CD8-positive, alpha-beta memory T cell (primary cell): ENCODE measurements around the gene HDAC9. TPM values are rescaled to one million over a fixed set of nuclear protein-coding genes. Genes with fewer than 3 reads are reported as not detected.

Source experiments
- CTCF ChIA-PET: fragments of 350-600 bp; sonication (Branson Sonifier 250); formaldehyde crosslinking; loops from one replicate; lab custom pipeline; 2021; ENCODE audit warnings: antibody characterized with exemption; lab: Charles Lee
- POLR2A ChIA-PET: fragments of 350-600 bp; sonication (Branson Sonifier 250); formaldehyde crosslinking; loops from one replicate; lab custom pipeline; 2021; ENCODE audit warnings: antibody characterized with exemption; lab: Charles Lee
- DNase-seq, 5 donors: peaks; one replicate each; pipeline versions ENCODE4 v3.0.0 to v3.0.0-alpha.2; 2020 to 2022; ENCODE audit warnings: mixed read lengths in 1 of 5
- H3K27ac ChIP-seq: one replicate; pipeline ENCODE4 v1.7.0; 2013; ENCODE audit warnings: low read depth, mild to moderate bottlenecking, low read length, moderate library complexity
- H3K27me3 ChIP-seq: 2 replicates; pipeline ENCODE4 v1.7.0; 2013; ENCODE audit warnings: low read length, mild to moderate bottlenecking; ENCODE audit not compliant: insufficient read depth, poor library complexity, severe bottlenecking
- H3K36me3 ChIP-seq: 2 replicates; pipeline ENCODE4 v1.7.0; 2013; ENCODE audit warnings: mild to moderate bottlenecking, low read length, moderate library complexity; ENCODE audit not compliant: insufficient read depth
- H3K4me1 ChIP-seq: 2 replicates; pipeline ENCODE4 v1.7.0; 2013; ENCODE audit warnings: mild to moderate bottlenecking, low read length, moderate library complexity; ENCODE audit not compliant: insufficient read depth
- H3K4me3 ChIP-seq: 2 replicates; pipeline ENCODE4 v1.7.0; 2013; ENCODE audit warnings: mild to moderate bottlenecking, low read length
- H3K9me3 ChIP-seq: 2 replicates; pipeline ENCODE4 v1.7.0; 2013; ENCODE audit warnings: mild to moderate bottlenecking, low read length
- H3K27ac Mint-ChIP-seq, 8 donors: one replicate each; pipeline ENCODE4 v1.8.0; 2020 to 2021; ENCODE audit warnings: mixed read lengths in 8 of 8, mild to moderate bottlenecking in 6 of 8, inconsistent platforms in 3 of 8, moderate library complexity in 3 of 8
- H3K27me3 Mint-ChIP-seq, 2 donors: one replicate each; pipeline ENCODE4 v1.8.0; 2020 to 2021; ENCODE audit warnings: mixed read lengths in 2 of 2, mild to moderate bottlenecking in 1 of 2, moderate library complexity in 1 of 2
- H3K36me3 Mint-ChIP-seq, 3 donors: one replicate each; pipeline ENCODE4 v1.8.0; 2020 to 2021; ENCODE audit warnings: mixed read lengths in 3 of 3, inconsistent platforms in 1 of 3, mild to moderate bottlenecking in 1 of 3
- H3K4me1 Mint-ChIP-seq, 3 donors: one replicate each; pipeline ENCODE4 v1.8.0; 2020 to 2021; ENCODE audit warnings: mixed read lengths in 3 of 3, inconsistent platforms in 1 of 3, mild to moderate bottlenecking in 1 of 3
- H3K4me3 Mint-ChIP-seq, 7 donors: one replicate each; pipeline ENCODE4 v1.8.0; 2020 to 2021; ENCODE audit warnings: mixed read lengths in 7 of 7, mild to moderate bottlenecking in 6 of 7, moderate library complexity in 4 of 7, inconsistent platforms in 2 of 7
- H3K9me3 Mint-ChIP-seq, 5 donors: one replicate each; pipeline ENCODE4 v1.8.0; 2020 to 2022; ENCODE audit warnings: mixed read lengths in 5 of 5, mild to moderate bottlenecking in 3 of 5, moderate library complexity in 2 of 5, inconsistent platforms in 1 of 5
- polyA plus RNA-seq: library from polyadenylated mRNA; unstranded; fragments of 300-500 nt; fragmentation: Illumina TruSeq; gene quantifications from one replicate; pipeline ENCODE4 v1.2.3, GENCODE V29; 2021
- total RNA-seq, 2 experiments: library from RNA; stranded (reverse); gene quantifications; one replicate each; pipeline ENCODE4 v1.2.3, GENCODE V29; 2021

Gene HDAC9
- total and polyA plus RNA-seq, 3 experiments from 2014 or later, result 2.5 to 5.0 (median 3.2) TPM

- Histone ChIP-seq H3K36me3 (no peaks in the 10 kb centered on the region), H3K4me3 (no peak overlapping the region), H3K9me3 (no peaks in the 10 kb centered on the region), H3K4me1 (no peaks in the 10 kb centered on the region), H3K27ac (no peak overlapping the region), H3K27me3 (no peaks in the 10 kb centered on the region)
- no peaks in the 10 kb centered on the region for H3K4me1 Mint-ChIP-seq
- no peak for DNase-seq
- CTCF ChIA-PET, result no interaction called here
- H3K27ac Mint-ChIP-seq, result no peak overlapping the region
- no peak overlapping the region for H3K4me3 Mint-ChIP-seq
- POLR2A ChIA-PET, result no interaction called here
- peaks cover 15 to 31% (median 27%) of the 10 kb centered on the region in 5 donors for H3K9me3 Mint-ChIP-seq
- no peaks in the 10 kb centered on the region for H3K27me3 Mint-ChIP-seq
- peaks cover 2 to 35% (median 7%) of the 10 kb centered on the region in 3 donors for H3K36me3 Mint-ChIP-seq
These were observed 111.5 kb downstream of the HDAC9 start for GRCh38 chr7:18607025-18607424.

- POLR2A ChIA-PET, result no interaction called here
- H3K4me1 Mint-ChIP-seq, result no peaks in the 10 kb centered on the region
- H3K4me3 Mint-ChIP-seq, result no peak overlapping the region
- Histone ChIP-seq H3K36me3 (no peaks in the 10 kb centered on the region), H3K27ac (no peak overlapping the region), H3K4me1 (no peaks in the 10 kb centered on the region), H3K27me3 (no peaks in the 10 kb centered on the region), H3K9me3 (no peaks in the 10 kb centered on the region), H3K4me3 (no peak overlapping the region)
- CTCF ChIA-PET, result no interaction called here
- no peak overlapping the region for H3K27ac Mint-ChIP-seq
- DNase-seq, result no peak
- no peaks in the 10 kb centered on the region for H3K27me3 Mint-ChIP-seq
- peaks cover 0 to 4% (median 2%) of the 10 kb centered on the region in 3 donors for H3K36me3 Mint-ChIP-seq
- peaks cover 0 to 4% (median 3%) of the 10 kb centered on the region in 5 donors for H3K9me3 Mint-ChIP-seq
These were observed 114.9 kb downstream of the HDAC9 start for GRCh38 chr7:18610331-18610948.

- no peak overlapping the region for H3K27ac Mint-ChIP-seq
- Histone ChIP-seq H3K9me3 (no peaks in the 10 kb centered on the region), H3K27ac (no peak overlapping the region), H3K27me3 (no peaks in the 10 kb centered on the region), H3K36me3 (no peaks in the 10 kb centered on the region), H3K4me1 (no peaks in the 10 kb centered on the region), H3K4me3 (no peak overlapping the region)
- no peak overlapping the region for H3K4me3 Mint-ChIP-seq
- H3K4me1 Mint-ChIP-seq, result peaks cover 0 to 3% (median 3%) of the 10 kb centered on the region in 3 donors
- ChIA-PET CTCF (no interaction called here), POLR2A (no interaction called here)
- DNase-seq, result no peak
- H3K27me3 Mint-ChIP-seq, result no peaks in the 10 kb centered on the region
- no peaks in the 10 kb centered on the region for H3K9me3 Mint-ChIP-seq
- H3K36me3 Mint-ChIP-seq, result no peaks in the 10 kb centered on the region
These were observed 119.3 kb downstream of the HDAC9 start for GRCh38 chr7:18614841-18615240.

GRCh38 chr7:18619311-18619710, 123.8 kb downstream of the HDAC9 start:
- Histone ChIP-seq H3K27ac (no peak overlapping the region), H3K27me3 (no peaks in the 10 kb centered on the region), H3K36me3 (no peaks in the 10 kb centered on the region), H3K4me3 (no peak overlapping the region), H3K4me1 (no peaks in the 10 kb centered on the region), H3K9me3 (no peaks in the 10 kb centered on the region)
- Mint-ChIP-seq H3K4me3 (no peak overlapping the region), H3K4me1 (peaks cover 0 to 3% (median 3%) of the 10 kb centered on the region in 3 donors), H3K36me3 (no peaks in the 10 kb centered on the region), H3K9me3 (no peaks in the 10 kb centered on the region), H3K27me3 (no peaks in the 10 kb centered on the region), H3K27ac (no peak overlapping the region)
- ChIA-PET POLR2A (no interaction called here), CTCF (no interaction called here)
- DNase-seq, result no peak

GRCh38 chr7:18623389-18623788, 127.8 kb downstream of the HDAC9 start:
- Histone ChIP-seq H3K36me3 (no peaks in the 10 kb centered on the region), H3K4me3 (no peak overlapping the region), H3K9me3 (no peaks in the 10 kb centered on the region), H3K27ac (no peak overlapping the region), H3K4me1 (no peaks in the 10 kb centered on the region), H3K27me3 (no peaks in the 10 kb centered on the region)
- Mint-ChIP-seq H3K4me3 (no peak overlapping the region), H3K36me3 (no peaks in the 10 kb centered on the region), H3K4me1 (peaks cover 0 to 3% (median 3%) of the 10 kb centered on the region in 3 donors), H3K27ac (no peak overlapping the region), H3K27me3 (no peaks in the 10 kb centered on the region), H3K9me3 (no peaks in the 10 kb centered on the region)
- DNase-seq, result no peak
- ChIA-PET POLR2A (no interaction called here), CTCF (no interaction called here)

GRCh38 chr7:18624459-18624858, 128.9 kb downstream of the HDAC9 start:
- no peaks in the 10 kb centered on the region for H3K36me3 Mint-ChIP-seq
- no peak for DNase-seq
- Histone ChIP-seq H3K27me3 (no peaks in the 10 kb centered on the region), H3K4me1 (no peaks in the 10 kb centered on the region), H3K4me3 (no peak overlapping the region), H3K36me3 (no peaks in the 10 kb centered on the region), H3K9me3 (no peaks in the 10 kb centered on the region), H3K27ac (no peak overlapping the region)
- ChIA-PET CTCF (no interaction called here), POLR2A (no interaction called here)
- no peaks in the 10 kb centered on the region for H3K27me3 Mint-ChIP-seq
- no peak overlapping the region for H3K27ac Mint-ChIP-seq
- H3K4me3 Mint-ChIP-seq, result no peak overlapping the region
- no peaks in the 10 kb centered on the region for H3K9me3 Mint-ChIP-seq
- peaks cover 0 to under 1% (median 0%) of the 10 kb centered on the region in 3 donors for H3K4me1 Mint-ChIP-seq

- no peak overlapping the region for H3K27ac ChIP-seq
- H3K36me3 ChIP-seq, result no peaks in the 10 kb centered on the region
- DNase-seq, result no peak
- no peaks in the 10 kb centered on the region for H3K4me1 ChIP-seq
- CTCF ChIA-PET, result interaction anchor here (1.2 kb wide), 1 partner anchor 35 kb away, joined by 4 read pairs; no protein-coding TSS in a partner anchor
- Mint-ChIP-seq H3K36me3 (no peaks in the 10 kb centered on the region), H3K4me1 (no peaks in the 10 kb centered on the region), H3K27me3 (no peaks in the 10 kb centered on the region), H3K9me3 (no peaks in the 10 kb centered on the region), H3K4me3 (no peak overlapping the region), H3K27ac (no peak overlapping the region)
- POLR2A ChIA-PET, result no interaction called here
- no peak overlapping the region for H3K4me3 ChIP-seq
- no peaks in the 10 kb centered on the region for H3K27me3 ChIP-seq
- no peaks in the 10 kb centered on the region for H3K9me3 ChIP-seq
These were observed 130.5 kb downstream of the HDAC9 start for GRCh38 chr7:18626086-18626485.

GRCh38 chr7:18626717-18627116, 131.2 kb downstream of the HDAC9 start:
- no peaks in the 10 kb centered on the region for H3K4me1 Mint-ChIP-seq

More at GRCh38 chr7:18626717-18627116, 131.2 kb downstream of the HDAC9 start:
- no peaks in the 10 kb centered on the region for H3K36me3 ChIP-seq
- H3K4me1 ChIP-seq, result no peaks in the 10 kb centered on the region
- ChIA-PET POLR2A (no interaction called here), CTCF (no interaction called here)
- no peak overlapping the region for H3K4me3 Mint-ChIP-seq
- no peaks in the 10 kb centered on the region for H3K36me3 Mint-ChIP-seq
- no peak overlapping the region for H3K27ac ChIP-seq
- no peaks in the 10 kb centered on the region for H3K9me3 Mint-ChIP-seq
- H3K27ac Mint-ChIP-seq, result no peak overlapping the region
- DNase-seq, result no peak
- H3K27me3 Mint-ChIP-seq, result no peaks in the 10 kb centered on the region
- no peaks in the 10 kb centered on the region for H3K9me3 ChIP-seq
- no peak overlapping the region for H3K4me3 ChIP-seq
- H3K27me3 ChIP-seq, result no peaks in the 10 kb centered on the region
